HG02571 (cell line): ENCODE measurements around the gene ZNF668.
"Not testable (repeated sequence)": the region's sequence is repeated elsewhere in the genome, so short reads cannot be mapped to it uniquely, and the experiment has no call there.

ENCODE experiments used
- ATAC-seq: cut with Tn5 transposase; IDR thresholded peaks from one replicate; pipeline ENCODE4 v1.9.1; 2021; ENCODE audit warnings: mild to moderate bottlenecking, moderate library complexity; ENCODE audit not compliant: unreplicated experiment

Gene ZNF668

DNA sequence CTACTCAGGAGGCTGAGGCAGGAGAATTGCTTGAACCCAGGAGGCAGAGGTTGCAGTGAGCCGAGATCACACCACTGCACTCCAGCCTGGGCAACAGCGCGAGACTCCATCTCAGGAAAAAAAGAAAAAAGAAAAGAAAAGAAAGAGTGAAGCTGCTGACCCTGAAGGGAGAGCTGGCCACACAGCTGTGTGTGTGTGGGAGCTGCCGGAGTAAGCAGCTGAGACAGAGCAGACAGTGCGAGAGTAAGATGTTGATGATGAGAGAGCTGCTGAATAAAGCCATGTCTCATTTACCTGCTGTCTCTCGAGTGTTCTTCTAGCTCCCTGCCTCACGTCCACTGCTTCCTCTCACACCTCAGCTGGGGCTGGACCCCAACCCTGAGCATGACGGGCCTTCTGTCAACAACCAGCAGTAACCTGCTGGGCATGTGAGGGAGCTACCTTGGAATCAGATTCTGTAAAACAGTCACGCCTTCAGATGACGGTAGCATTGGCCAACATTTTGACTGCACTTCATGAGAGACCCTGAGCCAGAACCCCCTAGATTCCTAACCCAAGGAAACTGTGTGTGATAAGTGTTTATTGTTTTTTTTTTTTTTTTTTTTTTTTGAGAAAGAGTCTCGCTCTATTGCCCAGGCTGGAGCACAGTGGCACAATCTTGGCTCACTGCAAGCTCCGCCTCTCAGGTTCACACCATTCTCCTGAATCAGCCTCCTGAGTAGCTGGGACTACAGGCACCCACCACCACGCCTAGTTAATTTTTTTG is 27.0 kb upstream of the ZNF668 start:
- ATAC-seq = not testable (repeated sequence)

DNA sequence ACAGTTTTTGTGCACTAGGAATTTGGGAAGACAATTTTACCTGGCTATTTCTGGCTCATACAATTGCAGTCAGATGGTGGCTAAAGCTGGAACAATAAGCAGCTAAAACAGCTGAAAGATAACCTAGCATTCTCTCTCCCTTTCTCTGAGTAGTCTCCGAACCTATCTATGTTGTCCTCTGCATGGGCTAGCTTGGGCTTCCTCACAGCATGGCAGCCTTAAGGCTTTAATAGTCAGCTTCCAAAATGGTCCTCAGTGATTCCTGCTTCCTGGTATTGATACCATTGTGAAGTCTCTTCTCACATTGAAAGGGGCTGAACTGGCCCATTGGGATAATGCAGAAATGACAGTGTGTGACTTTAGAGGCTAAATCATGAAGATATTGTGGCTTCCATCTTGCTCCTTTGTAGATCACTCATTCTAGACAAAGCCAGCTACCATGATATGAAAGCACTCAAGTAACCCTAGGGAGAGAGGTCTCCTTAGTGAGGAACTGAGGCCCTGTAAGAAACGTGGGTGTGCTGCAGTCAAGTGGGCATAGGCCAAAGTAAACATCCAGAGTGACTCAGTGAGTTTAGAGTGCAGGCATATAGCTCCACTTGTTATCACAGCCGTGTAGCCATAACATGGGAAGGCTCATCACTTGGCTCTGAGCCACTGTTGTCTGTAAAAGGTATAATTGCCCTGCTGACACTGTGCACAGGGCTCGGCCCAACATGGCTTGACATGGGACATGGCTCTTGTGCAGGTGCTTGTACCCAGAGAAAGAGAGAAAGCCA is 26.0 kb upstream of the ZNF668 start:
- ATAC-seq = no peak

DNA sequence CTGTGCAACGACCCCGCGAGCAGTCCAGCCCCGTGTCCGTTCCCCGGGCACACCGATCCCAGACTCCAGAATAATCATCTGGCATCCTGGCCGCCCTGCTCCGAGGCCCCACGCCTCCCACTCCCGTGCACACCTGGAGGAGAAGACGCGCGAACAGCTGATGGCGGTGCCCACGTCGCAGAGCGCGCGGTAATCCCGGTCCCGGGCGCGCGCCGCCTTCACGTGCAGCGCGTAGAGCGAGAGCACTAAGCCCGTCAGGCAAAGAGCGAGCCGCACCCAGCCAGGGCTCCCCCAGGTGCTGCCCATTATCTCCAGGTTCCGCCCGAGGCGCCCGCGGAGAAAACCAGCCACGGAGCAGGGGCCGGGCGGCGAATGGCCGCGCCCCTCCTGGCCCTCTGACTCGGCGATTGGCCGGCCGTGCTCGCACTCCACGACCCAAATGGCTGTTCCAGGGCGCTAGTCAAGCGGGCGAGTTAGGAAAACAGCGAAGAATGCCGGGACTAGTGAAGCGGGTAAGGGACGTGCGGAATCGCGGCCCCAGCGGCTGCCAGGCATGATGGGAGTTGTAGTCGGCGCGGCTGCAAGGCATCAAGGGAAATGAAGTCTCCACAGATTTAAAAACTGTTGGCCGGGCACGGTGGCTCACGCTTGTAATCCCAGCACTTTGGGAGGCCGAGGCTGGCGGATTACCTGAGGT is 20.5 kb upstream of the ZNF668 start, which contains the start of gene VKORC1:
TSS of gene VKORC1 (minus strand) at position 374 of the 697 bp plus-strand sequence. CDS start at position 306, 68 bp downstream.
- ATAC-seq = peak; percentile 79

DNA sequence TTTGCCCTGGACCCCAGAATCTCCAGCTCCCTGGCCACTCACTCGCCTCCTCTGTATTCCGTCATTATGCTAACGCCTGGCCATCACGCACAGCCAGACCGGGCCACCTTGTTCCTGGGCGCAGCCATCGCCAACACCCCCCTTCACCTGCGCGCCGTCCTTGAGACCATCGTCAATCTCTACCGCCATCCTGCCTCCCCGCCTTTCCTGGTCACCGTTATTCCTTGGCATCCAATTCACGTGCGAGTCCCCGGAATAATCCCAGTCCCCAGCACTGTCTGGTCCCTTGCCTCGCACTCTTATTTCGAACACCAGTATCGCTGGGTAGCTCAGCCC is 20.0 kb upstream of the ZNF668 start:
- ATAC-seq = no peak

DNA sequence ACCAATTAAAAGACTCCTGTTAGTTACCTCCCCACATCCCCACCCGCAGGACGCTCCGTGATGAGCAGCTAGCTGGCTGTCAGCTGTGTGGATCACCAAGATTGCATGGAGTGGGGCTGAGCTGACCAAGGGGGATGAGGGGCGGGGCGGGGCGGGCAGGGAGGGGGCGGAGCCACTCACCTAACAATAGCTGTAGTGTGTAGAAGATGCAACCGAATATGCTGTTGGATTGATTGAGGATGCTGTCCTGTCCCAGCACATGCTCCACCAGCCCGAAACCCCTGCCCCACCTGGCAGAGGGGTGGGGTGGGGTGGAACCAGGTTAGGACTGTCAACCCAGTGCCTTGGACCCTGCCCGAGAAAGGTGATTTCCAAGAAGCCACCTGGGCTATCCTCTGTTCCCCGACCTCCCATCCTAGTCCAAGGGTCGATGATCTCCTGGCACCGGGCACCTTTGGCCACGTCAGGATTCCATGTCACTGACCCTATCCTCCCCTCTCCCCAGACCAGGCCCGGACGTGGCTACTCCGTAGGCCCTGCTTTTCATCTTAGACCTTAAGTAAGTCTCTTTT is 19.2 kb upstream of the ZNF668 start:
- ATAC-seq = no peak

DNA sequence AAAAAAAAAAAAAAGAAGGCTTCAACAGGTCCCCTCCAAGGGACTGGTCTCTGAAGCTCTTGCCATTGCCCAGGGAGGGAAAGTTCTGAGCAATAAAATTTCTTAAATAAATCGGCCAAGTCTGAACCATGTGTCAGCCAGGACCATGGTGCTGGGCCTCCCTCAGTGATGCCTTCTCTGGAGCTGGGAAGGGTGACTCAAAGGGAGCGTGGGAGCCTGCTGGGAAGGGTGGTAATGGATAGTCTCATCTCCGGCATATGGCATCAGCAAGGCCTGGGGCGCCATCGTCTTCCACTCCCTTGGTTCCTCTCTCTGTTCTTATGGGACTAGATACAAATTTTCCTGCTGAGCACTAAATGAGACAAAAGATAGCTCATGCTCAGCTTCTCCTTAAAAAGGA is 18.3 kb upstream of the ZNF668 start:
- ATAC-seq = no peak

DNA sequence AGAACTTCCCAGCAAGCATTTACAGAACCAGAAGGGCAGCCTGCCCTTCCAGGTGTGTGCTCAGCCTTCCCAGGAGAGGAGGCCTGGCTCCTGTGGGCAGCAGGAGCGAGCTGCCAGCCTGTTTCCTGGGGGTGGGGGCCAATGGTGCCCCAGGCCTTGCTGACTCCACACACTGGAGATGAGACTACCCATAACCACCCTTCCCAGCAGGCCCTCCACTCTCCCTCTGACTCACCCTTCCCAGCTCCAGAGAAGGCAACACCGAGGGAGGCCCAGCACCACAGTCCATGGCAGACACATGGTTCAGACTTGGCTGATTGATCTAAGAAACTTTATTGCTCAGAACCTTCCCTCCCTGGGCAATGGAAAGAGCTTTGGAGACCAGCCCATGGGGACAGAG is 16.5 kb upstream of the ZNF668 start:
- ATAC-seq = no peak

DNA sequence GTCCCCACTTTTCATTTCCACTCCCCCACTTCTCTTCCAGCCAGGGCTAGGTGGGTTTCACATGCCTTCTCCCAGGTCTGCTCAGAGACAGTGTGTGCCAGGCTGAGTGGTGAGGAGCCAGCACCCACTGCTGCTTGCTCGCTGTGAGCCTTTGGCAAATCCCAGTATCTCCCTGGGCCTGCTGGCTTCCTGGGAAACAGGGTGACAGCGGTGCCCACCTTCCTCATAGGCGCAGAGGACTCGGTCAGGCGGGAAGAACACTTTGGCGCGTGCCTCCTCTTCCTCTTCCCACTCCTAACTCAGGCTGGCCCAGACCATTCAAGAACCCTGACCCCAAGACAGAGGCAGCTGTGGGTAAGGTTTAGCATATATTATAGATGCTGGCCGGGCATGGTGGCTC is 15.2 kb upstream of the ZNF668 start:
- no peak for ATAC-seq

DNA sequence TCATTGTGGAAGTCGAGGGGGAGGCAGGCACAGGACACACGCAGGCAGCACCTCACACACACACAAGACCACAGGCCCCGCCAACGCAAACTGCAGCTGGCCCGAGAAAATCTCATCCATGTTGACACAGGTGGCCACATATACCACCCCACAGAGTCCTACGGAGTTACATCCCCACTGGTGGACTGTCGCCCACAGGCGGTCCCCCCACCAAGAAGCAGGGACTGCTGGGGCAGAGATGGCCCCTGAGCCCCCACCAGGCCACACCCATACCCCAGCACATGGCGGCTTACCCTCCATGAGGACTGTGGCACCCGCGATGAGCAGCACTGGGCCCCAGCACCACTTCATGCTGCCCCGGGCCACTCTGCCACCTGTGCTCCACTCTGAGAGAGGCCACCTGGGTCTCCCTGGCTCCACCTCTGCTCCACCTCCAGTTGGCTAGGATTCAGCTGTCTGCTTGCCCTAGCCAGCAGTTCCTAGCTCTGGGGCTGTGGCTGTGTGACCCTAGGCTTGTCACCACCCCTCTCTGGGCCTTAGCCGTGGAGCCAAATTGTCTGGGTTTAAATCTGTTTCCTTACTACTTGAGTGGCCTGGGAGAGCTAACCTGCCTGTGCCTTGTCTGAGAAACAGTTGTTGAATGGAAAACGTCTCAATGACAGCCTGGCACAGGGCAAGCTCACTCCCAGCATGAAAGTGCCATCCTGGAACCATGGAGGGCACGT is 14.6 kb upstream of the ZNF668 start, which contains the start of gene PRSS53:
TSS of gene PRSS53 (minus strand) at position 485 of the 725 bp plus-strand sequence. CDS start at position 351, 134 bp downstream.
- no peak for ATAC-seq

DNA sequence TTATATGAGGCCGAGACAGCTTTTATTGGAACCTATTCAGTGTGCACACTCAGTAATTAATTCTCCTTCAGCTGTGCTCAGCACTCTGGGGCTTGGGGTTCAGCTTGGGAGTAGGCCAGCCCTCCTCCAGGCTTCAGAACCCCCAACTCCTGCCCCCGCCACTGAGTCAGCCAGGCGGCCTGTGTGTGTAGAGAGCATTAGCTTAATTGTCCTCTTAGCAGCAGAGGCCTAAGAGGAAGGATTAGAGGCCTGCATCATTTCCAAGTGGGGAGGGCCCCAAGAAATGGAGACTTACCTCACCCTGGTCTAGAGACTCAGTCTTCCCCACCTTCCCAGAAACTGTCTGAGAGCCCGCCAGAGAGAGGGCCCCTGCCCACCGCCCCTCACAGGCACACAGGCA is 13.9 kb upstream of the ZNF668 start:
- no peak for ATAC-seq

DNA sequence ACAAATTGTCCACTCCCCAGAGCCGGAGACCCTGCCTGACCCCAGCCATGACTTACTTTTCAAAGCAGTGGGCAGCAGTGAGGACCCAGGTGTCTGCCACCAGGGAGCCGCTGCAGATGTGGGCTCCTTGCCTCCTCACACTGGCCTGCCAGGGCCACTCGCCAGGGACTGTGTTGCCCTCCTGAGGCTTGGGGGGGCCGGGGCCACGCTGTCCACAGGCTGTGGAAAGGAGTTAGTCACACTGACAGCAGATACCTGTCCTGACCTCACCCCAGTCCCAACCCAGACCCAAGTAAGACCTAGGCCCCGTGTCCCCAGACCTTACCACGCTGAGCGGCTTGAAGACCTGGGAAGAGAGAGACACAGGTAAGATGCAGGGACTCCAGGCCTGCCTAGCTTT is 13.4 kb upstream of the ZNF668 start:
- ATAC-seq = no peak

DNA sequence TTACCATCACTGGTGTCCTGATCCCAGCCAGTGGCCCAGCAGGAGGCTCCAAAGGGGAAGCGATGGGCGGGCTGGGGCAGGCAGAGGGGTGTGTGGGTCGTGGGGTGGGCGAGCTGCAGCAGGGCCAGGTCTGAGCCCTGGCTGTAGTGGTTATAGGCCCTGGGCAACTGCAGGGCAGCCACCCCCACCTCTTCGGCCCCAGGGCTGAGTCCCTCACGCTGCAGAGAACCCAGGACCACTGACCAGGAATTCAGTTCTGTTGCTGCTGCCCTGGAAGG is 12.5 kb upstream of the ZNF668 start:
- no peak for ATAC-seq

DNA sequence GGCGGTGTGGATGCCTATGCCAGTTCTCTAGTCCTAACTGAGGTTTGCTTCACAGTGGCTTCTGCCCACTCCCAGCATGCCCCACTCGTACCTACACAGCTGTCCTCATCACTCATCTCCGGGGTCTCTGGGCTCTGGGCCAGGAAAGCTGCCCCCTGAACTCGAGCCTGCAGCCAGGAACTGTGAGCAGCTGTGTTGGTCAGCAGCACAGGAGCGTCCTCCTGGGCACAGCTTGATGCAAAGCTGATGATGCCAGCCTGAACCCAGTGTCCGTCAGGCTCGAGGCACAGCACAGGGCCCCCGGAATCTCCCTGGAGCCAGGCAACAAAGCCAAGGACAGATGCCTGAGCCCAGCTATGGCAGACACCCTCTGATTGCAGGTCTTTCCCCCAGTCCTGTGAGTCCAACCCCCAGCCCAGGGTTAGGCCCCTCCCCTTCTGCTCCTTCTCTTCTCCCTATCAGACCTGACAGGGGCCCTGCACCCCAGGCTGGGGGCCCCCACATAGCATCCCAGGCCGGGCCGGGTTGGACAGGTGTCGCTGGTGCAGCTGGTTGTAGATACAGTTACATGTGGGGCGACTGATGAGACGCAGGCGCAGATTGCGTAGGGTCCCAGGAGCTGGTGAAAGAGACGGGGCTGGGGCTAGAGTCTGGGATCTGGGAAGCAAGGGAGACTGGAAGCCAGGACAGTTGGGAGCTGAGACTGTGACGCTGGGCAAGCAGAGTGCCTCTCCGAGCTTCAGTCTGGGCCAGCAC is 12.0 kb upstream of the ZNF668 start:
- ATAC-seq = no peak

DNA sequence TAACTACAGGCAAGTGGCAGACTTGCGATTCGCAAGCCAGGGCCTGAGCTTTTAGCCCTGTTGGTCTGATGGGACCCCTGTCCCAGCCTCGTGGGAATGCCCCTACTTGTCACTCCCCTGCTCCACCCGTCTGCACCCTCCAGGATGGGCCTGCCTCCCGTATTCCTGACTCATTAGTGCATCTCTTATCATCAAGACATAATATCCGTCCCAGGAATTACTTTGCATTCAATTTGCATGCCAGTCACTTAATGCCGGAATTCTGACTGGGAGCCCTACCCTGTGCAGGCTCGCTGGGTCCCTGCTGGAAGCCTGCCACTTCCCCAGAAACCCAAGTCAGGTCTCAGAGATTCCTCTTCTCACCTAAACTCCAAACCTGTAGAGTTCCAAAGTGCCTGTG is 11.4 kb upstream of the ZNF668 start:
- no peak for ATAC-seq

DNA sequence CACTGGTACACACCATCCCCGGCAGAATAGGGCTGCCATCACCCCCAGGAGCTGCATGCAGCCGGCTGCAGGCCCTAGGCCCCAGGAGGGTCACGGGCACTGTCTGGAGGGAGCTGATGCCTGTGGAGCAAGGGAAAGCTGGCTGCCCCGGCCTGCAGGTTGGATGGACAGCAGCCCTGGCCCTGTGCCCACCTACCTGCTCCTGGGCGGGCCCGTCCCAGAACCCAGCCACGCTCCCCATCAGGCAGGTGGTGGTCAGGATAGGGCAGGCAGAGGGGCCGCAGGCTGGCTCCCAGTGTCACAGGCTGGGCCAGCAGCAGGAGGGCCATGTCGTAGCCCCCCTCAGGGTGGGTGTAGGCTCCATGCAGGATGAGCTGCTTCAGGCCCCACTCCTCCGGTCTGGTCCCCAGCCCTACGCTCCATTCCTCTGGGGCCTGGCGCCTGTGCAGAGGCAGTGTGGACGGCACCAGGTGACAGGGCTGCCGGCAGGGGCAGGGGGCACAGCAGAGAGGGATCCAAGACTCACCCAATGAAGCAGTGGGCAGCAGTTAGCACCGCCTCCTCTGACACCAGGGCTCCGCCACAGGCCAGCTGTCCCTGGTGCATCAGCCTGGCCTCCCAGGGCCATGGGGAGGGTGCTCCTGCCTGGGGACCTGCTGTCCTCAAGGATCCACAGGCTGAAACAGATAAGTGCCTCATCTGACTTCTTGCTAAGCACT is 10.7 kb upstream of the ZNF668 start:
- no peak for ATAC-seq

DNA sequence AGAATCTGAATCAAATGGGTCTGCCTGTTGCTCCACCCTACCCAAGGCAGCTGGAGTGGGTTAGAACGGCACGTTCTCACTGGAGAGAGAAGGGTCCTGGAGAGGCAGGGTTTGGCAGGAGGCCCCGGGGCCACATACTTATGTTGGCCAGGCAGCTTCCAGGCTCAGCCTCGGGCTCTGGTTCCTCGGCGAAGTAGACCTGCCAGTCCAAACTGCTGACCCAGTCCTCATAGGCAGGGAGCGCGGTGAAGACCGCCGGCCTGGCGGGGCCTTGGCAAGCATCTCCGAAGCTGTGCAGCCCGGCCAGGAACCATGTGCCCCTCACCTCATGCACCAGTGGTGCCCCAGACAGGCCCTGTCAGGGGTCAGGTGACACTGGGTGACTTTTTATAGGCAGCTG is 9.9 kb upstream of the ZNF668 start:
- ATAC-seq = no peak

DNA sequence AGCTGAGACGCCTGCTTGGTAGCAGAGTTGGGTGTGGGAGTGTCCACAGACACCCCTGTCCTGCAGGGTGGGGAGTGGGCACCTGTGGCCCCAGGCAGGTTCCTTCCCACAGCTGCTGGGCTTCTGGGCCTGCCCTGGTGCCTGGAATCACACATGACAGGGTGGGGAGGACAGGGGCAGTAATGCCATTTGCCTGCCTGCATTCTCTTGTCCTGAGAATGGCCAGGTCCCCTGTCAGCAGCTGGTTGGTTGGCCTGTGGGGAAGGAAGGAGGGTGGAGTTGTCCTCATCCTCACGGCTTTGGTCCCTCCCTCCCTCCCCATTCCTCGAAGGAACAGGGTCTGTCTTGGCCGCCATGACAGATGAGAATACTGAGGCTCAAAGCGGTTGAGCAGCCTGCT is 9.5 kb upstream of the ZNF668 start:
- no peak for ATAC-seq

DNA sequence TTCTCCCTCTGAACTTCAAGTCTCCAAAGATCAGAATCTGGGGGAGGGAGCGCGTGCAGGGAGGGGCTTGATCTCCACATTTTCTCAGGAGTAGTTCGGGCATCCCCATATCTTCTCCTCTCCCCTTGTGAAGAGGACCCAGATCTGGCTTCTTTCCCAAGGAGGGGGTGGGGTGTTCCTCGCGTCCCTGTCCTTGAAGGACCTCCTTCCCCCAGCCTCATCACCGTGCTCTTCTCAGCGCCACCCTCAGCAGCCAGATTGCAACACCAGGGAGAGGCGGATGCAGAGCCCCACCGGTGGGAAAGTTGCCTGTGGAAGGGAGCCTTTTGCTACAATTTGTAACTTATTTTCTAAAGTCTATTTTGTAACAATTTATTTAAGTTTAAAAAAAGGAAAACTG is 9.0 kb upstream of the ZNF668 start:
- ATAC-seq = no peak

DNA sequence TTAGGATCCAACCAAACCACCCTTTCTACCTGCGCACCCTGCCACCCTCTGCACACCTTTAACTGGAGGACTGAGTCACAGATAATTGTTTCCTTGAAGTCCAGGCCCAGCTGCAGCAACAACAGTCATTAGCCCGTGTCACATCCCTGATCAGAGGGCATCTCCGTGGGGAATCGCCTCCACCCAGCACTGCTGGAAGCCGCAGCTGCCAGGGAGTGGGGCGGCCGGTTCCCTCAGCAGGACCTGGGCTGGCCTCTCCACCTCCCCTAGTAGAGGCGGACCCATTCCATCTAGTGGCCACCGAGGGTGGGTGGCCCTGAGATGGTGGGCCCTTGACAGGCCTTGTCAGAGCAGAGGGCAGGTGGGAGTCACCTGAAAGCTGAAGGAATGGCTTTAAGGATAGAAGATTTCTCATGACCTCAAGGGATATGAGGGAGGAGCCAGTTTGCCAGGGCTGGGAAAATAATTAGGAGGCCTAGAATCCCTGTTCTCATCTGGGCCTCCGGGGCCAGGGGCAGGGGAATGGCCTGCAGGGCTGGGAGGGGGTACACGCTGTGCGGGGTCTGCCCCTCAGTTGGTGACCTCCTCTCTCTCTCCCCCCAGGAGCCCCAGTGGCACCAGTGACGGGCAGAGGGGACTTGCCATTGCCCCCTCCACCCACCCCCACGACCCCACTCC is 8.5 kb upstream of the ZNF668 start:
- no peak for ATAC-seq
